GM12872 (cell line): ENCODE results near the gene ANKRD52.

Source experiments
- CTCF ChIP-seq: IDR thresholded peaks from 3 replicates; pipeline ENCODE4 v1.5.1; 2011; ENCODE audit warnings: low read depth, mild to moderate bottlenecking, low read length, moderate library complexity; ENCODE audit not compliant: insufficient read depth

The ANKRD52 gene

GRCh38 chr12:56208006-56208405, 50.2 kb downstream of the ANKRD52 start:
- no peak for TF ChIP-seq CTCF

GRCh38 chr12:56206452-56207166, 51.6 kb downstream of the ANKRD52 start:
- TF ChIP-seq CTCF, result peak; percentile 60; the same call in 2 of the 3 replicates

- peak; percentile 31; the same call in 2 of the 3 replicates for TF ChIP-seq CTCF
These were observed 52.7 kb downstream of the ANKRD52 start for GRCh38 chr12:56205445-56205844.

GRCh38 chr12:56204275-56204674, 53.9 kb downstream of the ANKRD52 start:
- TF ChIP-seq CTCF, result no peak

GRCh38 chr12:56202838-56203237, 55.3 kb downstream of the ANKRD52 start:
- TF ChIP-seq CTCF, result no peak

- no peak for TF ChIP-seq CTCF
These were observed 55.8 kb downstream of the ANKRD52 start for GRCh38 chr12:56202366-56202765.

- TF ChIP-seq CTCF, result no peak
These were observed 59.3 kb downstream of the ANKRD52 start for GRCh38 chr12:56198836-56199235.
